ENCODE results near the gene GSN. TPM values are rescaled to one million over a fixed set of nuclear protein-coding genes. Genes with fewer than 3 reads are reported as not detected.

Gene GSN
- total and polyA plus RNA-seq, 2 experiments from 2014 or later, result 268 to 310 TPM

GRCh38 chr9:121298689-121299466 is 30.9 kb downstream of the GSN start:
- no peak for TF ChIP-seq CTCF (IDR thresholded peaks at IDR 0.05; ENCODE audit: low read depth, low read length)
- Histone ChIP-seq H3K4me1 (ENCODE audit: low read depth) (peaks cover 45% of the 10 kb centered on the region), H3K9me3 (ENCODE audit: low read depth) (no peaks in the 10 kb centered on the region), H3K36me3 (no peaks in the 10 kb centered on the region), H3K4me3 (no peak overlapping the region), H3K27me3 (no peaks in the 10 kb centered on the region), H3K27ac (peak overlapping the region; percentile 88)
- DNase-seq (ENCODE audit: low read depth in 1 of 2, low spot score in 1 of 2), result peak in 1 of 2 donors; percentile 70

GRCh38 chr9:121299467-121300282 is 31.7 kb downstream of the GSN start:
- H3K4me3 ChIP-seq, result peak overlapping the region; percentile 36
- peak; percentile 57 to 61 for DNase-seq (ENCODE audit: low read depth in 1 of 2, low spot score in 1 of 2)
- peaks cover 3% of the 10 kb centered on the region for H3K36me3 ChIP-seq
- no peaks in the 10 kb centered on the region for H3K9me3 ChIP-seq (ENCODE audit: low read depth)
- peaks cover 45% of the 10 kb centered on the region for H3K4me1 ChIP-seq (ENCODE audit: low read depth)
- H3K27ac ChIP-seq, result peak overlapping the region; percentile 88
- H3K27me3 ChIP-seq, result no peaks in the 10 kb centered on the region
- no peak for TF ChIP-seq CTCF (IDR thresholded peaks at IDR 0.05; ENCODE audit: low read depth, low read length)

- H3K36me3 ChIP-seq, result peaks cover 3% of the 10 kb centered on the region
- peak overlapping the region; percentile 36 for H3K4me3 ChIP-seq
- H3K9me3 ChIP-seq (ENCODE audit: low read depth), result no peaks in the 10 kb centered on the region
- peaks cover 41% of the 10 kb centered on the region for H3K4me1 ChIP-seq (ENCODE audit: low read depth)
- H3K27me3 ChIP-seq, result no peaks in the 10 kb centered on the region
- TF ChIP-seq CTCF (IDR thresholded peaks at IDR 0.05; ENCODE audit: low read depth, low read length), result no peak
- DNase-seq (ENCODE audit: low read depth in 1 of 2, low spot score in 1 of 2), result no peak
- H3K27ac ChIP-seq, result no peak overlapping the region
Measured at GRCh38 chr9:121300283-121301119, 32.5 kb downstream of the GSN start.

- DNase-seq (ENCODE audit: low read depth in 1 of 2, low spot score in 1 of 2), result no peak
- Histone ChIP-seq H3K27ac (no peak overlapping the region), H3K36me3 (peaks cover 3% of the 10 kb centered on the region), H3K4me1 (ENCODE audit: low read depth) (peaks cover 30% of the 10 kb centered on the region), H3K9me3 (ENCODE audit: low read depth) (no peaks in the 10 kb centered on the region), H3K27me3 (no peaks in the 10 kb centered on the region), H3K4me3 (no peak overlapping the region)
- TF ChIP-seq CTCF (IDR thresholded peaks at IDR 0.05; ENCODE audit: low read depth, low read length), result no peak
Measured at GRCh38 chr9:121301881-121302286, 33.9 kb downstream of the GSN start.

GRCh38 chr9:121302341-121302740 is 34.4 kb downstream of the GSN start:
- no peak overlapping the region for H3K4me3 ChIP-seq
- TF ChIP-seq CTCF (IDR thresholded peaks at IDR 0.05; ENCODE audit: low read depth, low read length), result no peak
- peaks cover 3% of the 10 kb centered on the region for H3K36me3 ChIP-seq
- no peak for DNase-seq (ENCODE audit: low read depth in 1 of 2, low spot score in 1 of 2)
- no peaks in the 10 kb centered on the region for H3K27me3 ChIP-seq
- H3K9me3 ChIP-seq (ENCODE audit: low read depth), result no peaks in the 10 kb centered on the region
- no peak overlapping the region for H3K27ac ChIP-seq
- peaks cover 27% of the 10 kb centered on the region for H3K4me1 ChIP-seq (ENCODE audit: low read depth)

Data from cardiac muscle cell (in vitro differentiated cells and primary cell).